Natural killer cell (primary cell): ENCODE measurements around the gene CBY3. TPM values are rescaled to one million over a fixed set of nuclear protein-coding genes. Genes with fewer than 3 reads are reported as not detected.
"Not testable (repeated sequence)": the region's sequence is repeated elsewhere in the genome, so short reads cannot be mapped to it uniquely, and the experiment has no call there.

ENCODE experiments used
- ATAC-seq, 3 donors: fragments of 150-1000 bp in 2 of 3; fragments of 200-7000 bp in 1 of 3; cut with Tn5 transposase; 1 replicate in 1 of 3; 2 replicates in 2 of 3; pipeline ENCODE4 v1.10.0; 2021; ENCODE audit warnings: mild to moderate bottlenecking in 2 of 3, moderate library complexity in 2 of 3
- DNase-seq, 2 donors: peaks; one replicate each; pipeline versions ENCODE4 v3.0.0 to v3.0.0-alpha.2; 2013 to 2021; ENCODE audit warnings: mixed read lengths in 1 of 2
- H3K27ac ChIP-seq: one replicate; pipeline ENCODE4 v1.5.1; 2013; ENCODE audit warnings: mild to moderate bottlenecking, low read length
- H3K27me3 ChIP-seq: one replicate; pipeline ENCODE4 v1.6.1; 2013; ENCODE audit warnings: low read length; ENCODE audit not compliant: control insufficient read depth, insufficient read depth
- H3K36me3 ChIP-seq: one replicate; pipeline ENCODE4 v1.6.1; 2013; ENCODE audit warnings: low read length; ENCODE audit not compliant: control insufficient read depth, insufficient read depth
- H3K4me1 ChIP-seq: one replicate; pipeline ENCODE4 v1.6.1; 2013; ENCODE audit warnings: low read length; ENCODE audit not compliant: control insufficient read depth, insufficient read depth
- H3K4me3 ChIP-seq: one replicate; pipeline ENCODE4 v1.5.1; 2013; ENCODE audit warnings: low read length
- H3K9me3 ChIP-seq: one replicate; pipeline ENCODE4 v1.6.1; 2013; ENCODE audit warnings: low read length; ENCODE audit not compliant: control insufficient read depth, insufficient read depth
- H3K27ac Mint-ChIP-seq, 2 donors: one replicate each; pipeline ENCODE4 v1.8.0; 2022; ENCODE audit warnings: mild to moderate bottlenecking in 2 of 2, mixed read lengths in 2 of 2, moderate library complexity in 1 of 2
- H3K27me3 Mint-ChIP-seq, 2 donors: one replicate each; pipeline ENCODE4 v1.8.0; 2022; ENCODE audit warnings: low read depth in 2 of 2, mixed read lengths in 2 of 2
- H3K36me3 Mint-ChIP-seq: one replicate; pipeline ENCODE4 v1.8.0; 2022; ENCODE audit warnings: mixed read lengths
- H3K4me1 Mint-ChIP-seq, 2 donors: one replicate each; pipeline ENCODE4 v1.8.0; 2022; ENCODE audit warnings: mixed read lengths in 2 of 2
- H3K4me3 Mint-ChIP-seq: one replicate; pipeline ENCODE4 v1.8.0; 2022; ENCODE audit warnings: mild to moderate bottlenecking, moderate library complexity, mixed read lengths
- H3K9me3 Mint-ChIP-seq, 2 donors: one replicate each; pipeline ENCODE4 v1.8.0; 2022; ENCODE audit warnings: mixed read lengths in 2 of 2
- CTCF ChIP-seq: fragments of 200-600 bp; IDR thresholded peaks from one replicate; pipeline ENCODE4 v1.8.0; 2022; ENCODE audit warnings: antibody characterized with exemption
- WGBS: methylation state at CpG from one replicate; pipeline ENCODE4 v1.1.7; 2013; ENCODE audit warnings: missing lambda C conversion rate; ENCODE audit not compliant: insufficient coverage; 5-methylcytosine and 5-hydroxymethylcytosine counted together
- intact Hi-C: fragments of 100-400 bp; cut with micrococcal nuclease; formaldehyde crosslinking; loops from one replicate; pipeline ENCODE4 v1.14.2; 2022
- total RNA-seq, 4 donors: library from RNA; stranded (reverse); fragments of 120-200 nt in 1 of 4; gene quantifications; one replicate each; pipeline versions ENCODE4 v1.2.3 to v1.2.4, GENCODE V29; 2013 to 2022

CBY3 gene
- total RNA-seq, 3 donors from 2014 or later (not counting 1 experiment from before 2014, with no cell fraction given), result not detected

GRCh38 chr5:179657302-179658178 lies 23.3 kb downstream of the CBY3 start:
- intact Hi-C loops, H3K27me3 ChIP-seq, H3K4me1 Mint-ChIP-seq, DNase-seq, H3K4me3 Mint-ChIP-seq, H3K9me3 Mint-ChIP-seq, H3K4me3 ChIP-seq, H3K27me3 Mint-ChIP-seq, H3K27ac ChIP-seq, H3K36me3 Mint-ChIP-seq, H3K27ac Mint-ChIP-seq, H3K36me3 ChIP-seq, H3K9me3 ChIP-seq: not testable (repeated sequence)
- no CpG with 5 or more reads among the region's 50 CpGs for WGBS
- H3K4me1 ChIP-seq, result peaks cover 13% of the 10 kb centered on the region
- peak; percentile 95 to 97 (median 96) for ATAC-seq

- H3K4me3 ChIP-seq, ATAC-seq, intact Hi-C loops, H3K27ac Mint-ChIP-seq, DNase-seq, H3K27ac ChIP-seq, H3K27me3 ChIP-seq, H3K4me3 Mint-ChIP-seq, H3K36me3 ChIP-seq, H3K27me3 Mint-ChIP-seq, H3K9me3 ChIP-seq, H3K4me1 ChIP-seq, H3K9me3 Mint-ChIP-seq, H3K4me1 Mint-ChIP-seq, H3K36me3 Mint-ChIP-seq: not testable (repeated sequence)
- 33% methylated on average over 1 of the region's 2 CpGs for WGBS
These were observed 27.7 kb downstream of the CBY3 start for GRCh38 chr5:179653135-179653534.

- 97% methylated on average over 14 of the region's 26 CpGs for WGBS
- not testable (repeated sequence) for H3K4me3 Mint-ChIP-seq
These were observed 30.6 kb downstream of the CBY3 start for GRCh38 chr5:179650245-179650644.

GRCh38 chr5:179649166-179649703 lies 31.6 kb downstream of the CBY3 start:
- H3K27me3 Mint-ChIP-seq, H3K27ac ChIP-seq, H3K4me3 Mint-ChIP-seq, ATAC-seq, H3K36me3 ChIP-seq, H3K4me3 ChIP-seq, DNase-seq, H3K4me1 Mint-ChIP-seq, H3K9me3 Mint-ChIP-seq, H3K27me3 ChIP-seq, H3K27ac Mint-ChIP-seq, H3K4me1 ChIP-seq, H3K36me3 Mint-ChIP-seq, intact Hi-C loops, H3K9me3 ChIP-seq: not testable (repeated sequence)
- WGBS, result 80% methylated on average over 5 of the region's 10 CpGs

More at GRCh38 chr5:179650245-179650644, 30.6 kb downstream of the CBY3 start:
- H3K4me3 ChIP-seq, H3K9me3 ChIP-seq, H3K27me3 ChIP-seq, H3K4me1 ChIP-seq, H3K4me1 Mint-ChIP-seq, H3K9me3 Mint-ChIP-seq, intact Hi-C loops, H3K27ac ChIP-seq, H3K27ac Mint-ChIP-seq, H3K36me3 ChIP-seq, DNase-seq, H3K36me3 Mint-ChIP-seq, ATAC-seq, H3K27me3 Mint-ChIP-seq: not testable (repeated sequence)

GRCh38 chr5:179648410-179648809 lies 32.4 kb downstream of the CBY3 start:
- Histone ChIP-seq H3K4me3 (no peak overlapping the region), H3K27me3 (no peaks in the 10 kb centered on the region), H3K36me3 (no peaks in the 10 kb centered on the region), H3K9me3 (no peaks in the 10 kb centered on the region), H3K27ac (no peak overlapping the region), H3K4me1 (no peaks in the 10 kb centered on the region)
- intact Hi-C loops, result no loop called here
- no peaks in the 10 kb centered on the region for H3K36me3 Mint-ChIP-seq
- no peak for DNase-seq
- WGBS, result 92% methylated on average over 8 of the region's 9 CpGs
- no peaks in the 10 kb centered on the region for H3K4me1 Mint-ChIP-seq
- H3K27ac Mint-ChIP-seq, result no peak overlapping the region
- H3K27me3 Mint-ChIP-seq, result no peaks in the 10 kb centered on the region
- ATAC-seq, result no peak
- H3K9me3 Mint-ChIP-seq, result no peaks in the 10 kb centered on the region
- H3K4me3 Mint-ChIP-seq, result no peak overlapping the region
- no peak for TF ChIP-seq CTCF

GRCh38 chr5:179644766-179645165 lies 36.1 kb downstream of the CBY3 start:
- 92% methylated on average over 5 of the region's 5 CpGs for WGBS
- H3K4me1 Mint-ChIP-seq, ATAC-seq, H3K36me3 Mint-ChIP-seq, intact Hi-C loops, H3K27ac Mint-ChIP-seq, H3K36me3 ChIP-seq, DNase-seq, H3K27me3 ChIP-seq, H3K9me3 Mint-ChIP-seq, H3K4me3 Mint-ChIP-seq, H3K4me1 ChIP-seq, H3K4me3 ChIP-seq, H3K27ac ChIP-seq, H3K27me3 Mint-ChIP-seq, H3K9me3 ChIP-seq: not testable (repeated sequence)

- ATAC-seq, H3K4me1 Mint-ChIP-seq, H3K9me3 ChIP-seq, H3K4me1 ChIP-seq, H3K36me3 ChIP-seq, H3K4me3 Mint-ChIP-seq, H3K4me3 ChIP-seq, H3K27me3 ChIP-seq, H3K27ac ChIP-seq, H3K9me3 Mint-ChIP-seq, intact Hi-C loops, H3K27ac Mint-ChIP-seq, H3K27me3 Mint-ChIP-seq, H3K36me3 Mint-ChIP-seq, DNase-seq: not testable (repeated sequence)
- 87% methylated on average over 14 of the region's 16 CpGs for WGBS
These were observed 37.5 kb downstream of the CBY3 start for GRCh38 chr5:179643141-179643920.
